ENCODE measurements around the gene MPV17L2.

GRCh38 chr19:18144906-18145305 is 48.1 kb upstream of the MPV17L2 start:
- TF ChIP-seq, protein P1, sequence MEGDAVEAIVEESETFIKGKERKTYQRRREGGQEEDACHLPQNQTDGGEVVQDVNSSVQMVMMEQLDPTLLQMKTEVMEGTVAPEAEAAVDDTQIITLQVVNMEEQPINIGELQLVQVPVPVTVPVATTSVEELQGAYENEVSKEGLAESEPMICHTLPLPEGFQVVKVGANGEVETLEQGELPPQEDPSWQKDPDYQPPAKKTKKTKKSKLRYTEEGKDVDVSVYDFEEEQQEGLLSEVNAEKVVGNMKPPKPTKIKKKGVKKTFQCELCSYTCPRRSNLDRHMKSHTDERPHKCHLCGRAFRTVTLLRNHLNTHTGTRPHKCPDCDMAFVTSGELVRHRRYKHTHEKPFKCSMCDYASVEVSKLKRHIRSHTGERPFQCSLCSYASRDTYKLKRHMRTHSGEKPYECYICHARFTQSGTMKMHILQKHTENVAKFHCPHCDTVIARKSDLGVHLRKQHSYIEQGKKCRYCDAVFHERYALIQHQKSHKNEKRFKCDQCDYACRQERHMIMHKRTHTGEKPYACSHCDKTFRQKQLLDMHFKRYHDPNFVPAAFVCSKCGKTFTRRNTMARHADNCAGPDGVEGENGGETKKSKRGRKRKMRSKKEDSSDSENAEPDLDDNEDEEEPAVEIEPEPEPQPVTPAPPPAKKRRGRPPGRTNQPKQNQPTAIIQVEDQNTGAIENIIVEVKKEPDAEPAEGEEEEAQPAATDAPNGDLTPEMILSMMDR (IDR thresholded peaks at IDR 0.05), result no peak
- no peak for TF ChIP-seq POLR2A (IDR thresholded peaks at IDR 0.05)

Data from uterus (tissue), 2 donors.